A549 (cell line): ENCODE results near the gene ALDH2. TPM values are rescaled to one million over a fixed set of nuclear protein-coding genes. Genes with fewer than 3 reads are reported as not detected.

Experiments
- ATAC-seq, 2 experiments: fragments of 200-7000 bp in 1 of 2; fragments of >200 bp in 1 of 2; cut with Nextera tagmentation in 1 of 2; cut with Tn5 transposase in 1 of 2; 3 replicates each; pipeline versions ENCODE4 v1.8.0 to v1.9.1; 2018 to 2020; ENCODE audit warnings: mild to moderate bottlenecking in 1 of 2, moderate library complexity in 1 of 2
- CTCF ChIA-PET: fragments of 300-600 bp; sonication (Branson Sonifier 250); formaldehyde crosslinking; extraction: SDS; loops from one replicate; lab custom pipeline; 2021; ENCODE audit warnings: antibody characterized with exemption, inconsistent platforms; lab: Yijun Ruan, JAX
- POLR2A ChIA-PET: fragments of 350-600 bp; formaldehyde crosslinking; extraction: SDS; loops from one replicate; lab custom pipeline; 2021; ENCODE audit warnings: antibody characterized with exemption, inconsistent platforms; lab: Yijun Ruan, JAX
- DNase-seq, 2 experiments: peaks; one replicate each; pipeline versions ENCODE4 v3.0.0 to v3.0.0-alpha.2; 2011 to 2016; ENCODE audit warnings: low read depth in 1 of 2, low spot score in 1 of 2
- FAIRE-seq: peaks from 2 replicates; lab custom pipeline; 2011; peaks lifted over from hg19 to GRCh38; lab: Jason Lieb, UNC
- H3K27ac ChIP-seq, 2 experiments: fragments of >200 bp; sonication (Bioruptor Twin); formaldehyde crosslinking; 3 replicates each; pipeline ENCODE4 v1.5.1; 2016 to 2017
- H3K4me1 ChIP-seq: fragments of >200 bp; sonication (Bioruptor Twin); formaldehyde crosslinking; 3 replicates; pipeline ENCODE4 v1.6.1; 2016
- H3K4me2 ChIP-seq: fragments of >200 bp; sonication (Bioruptor Twin); formaldehyde crosslinking; 3 replicates; pipeline ENCODE4 v1.6.1; 2016
- H3K4me3 ChIP-seq: fragments of >200 bp; sonication (Bioruptor Twin); formaldehyde crosslinking; 3 replicates; pipeline ENCODE4 v1.5.1; 2016
- H3K9me3 ChIP-seq: fragments of >200 bp; sonication (Bioruptor Twin); formaldehyde crosslinking; 3 replicates; pipeline ENCODE4 v1.6.1; 2016
- CBX8 ChIP-seq: fragments of 200-600 bp; sonication (generic); IDR thresholded peaks from 2 replicates; pipeline ENCODE4 v1.6.1; 2016
- E2F6 ChIP-seq: IDR thresholded peaks from 2 replicates; pipeline ENCODE4 v1.6.1; 2012; ENCODE audit warnings: low read depth, borderline replicate concordance
- EHMT2 ChIP-seq: fragments of 200-600 bp; sonication (generic); IDR thresholded peaks from 2 replicates; pipeline ENCODE4 v1.6.1; 2016; ENCODE audit warnings: antibody characterized with exemption, low read depth, mild to moderate bottlenecking, moderate library complexity
- ESRRA ChIP-seq: fragments of 150-350 bp; IDR thresholded peaks from 2 replicates; pipeline ENCODE4 v1.6.1; 2014; ENCODE audit warnings: mild to moderate bottlenecking, low read length, borderline replicate concordance
- FOSL2 ChIP-seq, 2 experiments: fragments of 450-650 bp in 1 of 2; fragments of >200 bp in 1 of 2; sonication (Bioruptor Twin) in 1 of 2; formaldehyde crosslinking; IDR thresholded peaks; 2 replicates each; pipeline versions ENCODE4 v1.5.0 to v1.6.1; 2016 to 2020; ENCODE audit warnings: mild to moderate bottlenecking in 1 of 2, moderate library complexity in 1 of 2
- FOXS1 ChIP-seq: fragments of 250-450 bp; sonication (Bioruptor Pico); IDR thresholded peaks from 2 replicates; pipeline ENCODE4 v1.5.0; 2020; ENCODE audit warnings: mild to moderate bottlenecking, moderate library complexity
- GATA3 ChIP-seq: IDR thresholded peaks from 2 replicates; pipeline ENCODE4 v1.6.1; 2012; ENCODE audit warnings: borderline replicate concordance
- KDM1A ChIP-seq: fragments of 200-600 bp; sonication (generic); IDR thresholded peaks from 2 replicates; pipeline ENCODE4 v1.6.1; 2016; ENCODE audit warnings: low read depth, mild to moderate bottlenecking
- KDM5A ChIP-seq: fragments of 200-600 bp; sonication (generic); IDR thresholded peaks from 2 replicates; pipeline ENCODE4 v1.6.1; 2016; ENCODE audit warnings: antibody characterized with exemption, mild to moderate bottlenecking
- MAFK ChIP-seq: fragments of 450-650 bp; IDR thresholded peaks from 2 replicates; pipeline ENCODE4 v1.6.1; 2014; ENCODE audit not compliant: partially characterized antibody
- REST ChIP-seq: fragments of 200-600 bp; sonication (generic); IDR thresholded peaks from 2 replicates; pipeline ENCODE4 v1.6.1; 2016; ENCODE audit warnings: antibody characterized with exemption, mild to moderate bottlenecking, moderate library complexity
- SMC3 ChIP-seq: fragments of >200 bp; sonication (Bioruptor Twin); formaldehyde crosslinking; IDR thresholded peaks from 3 replicates; pipeline ENCODE4 v1.6.1; 2018; ENCODE audit warnings: inconsistent platforms
- ZFP36 ChIP-seq: fragments of 450-650 bp; IDR thresholded peaks from 2 replicates; pipeline ENCODE4 v1.6.1; 2014; ENCODE audit warnings: borderline replicate concordance; ENCODE audit not compliant: partially characterized antibody
- WGBS: methylation state at CpG from one replicate; pipeline ENCODE4 v1.1.6; 2017; ENCODE audit errors: missing lambda C conversion rate; 5-methylcytosine and 5-hydroxymethylcytosine counted together
- polyA plus RNA-seq, 4 experiments: library from polyadenylated mRNA; depleted of rRNA in 3 of 4; stranded (reverse); fragments of >200 nt; fragmentation: RNase III in 1 of 4; extraction: RNeasy Plus Mini Kit Qiagen cat#74134 plus additional on column Dnase treatment in 1 of 4; gene quantifications; 2 replicates in 3 of 4; 3 replicates in 1 of 4; pipeline ENCODE4 v1.2.3, GENCODE V29; 2011 to 2017
- TF ChIP-seq, protein P1 (sequence below): fragments of 150-350 bp; IDR thresholded peaks from 2 replicates; pipeline ENCODE4 v1.6.1; 2014; ENCODE audit warnings: low read depth, mild to moderate bottlenecking, low read length
- TF ChIP-seq, protein P2 (sequence below): IDR thresholded peaks from 2 replicates; pipeline ENCODE4 v1.6.1; 2012
- TF ChIP-seq, protein P3 (sequence below): fragments of 250-450 bp; sonication (Bioruptor Pico); IDR thresholded peaks from 2 replicates; pipeline ENCODE4 v1.5.0; 2021; ENCODE audit warnings: mild to moderate bottlenecking, moderate library complexity, borderline replicate concordance

Gene ALDH2
- polyA plus RNA-seq, 2 of the 4 experiments (the other 2 are of a cell fraction) = 97.5 to 123 TPM

- Histone ChIP-seq H3K4me2 (no peak overlapping the region), H3K27ac (no peak overlapping the region), H3K9me3 (no peaks in the 10 kb centered on the region), H3K4me3 (no peak overlapping the region), H3K4me1 (no peaks in the 10 kb centered on the region)
- ChIA-PET POLR2A (no interaction called here), CTCF (interaction anchor here (1.0 to 5.0 kb wide), 4 partner anchors 12 to 71 kb away, joined by 3 to 26 read pairs (median 4); no protein-coding TSS in a partner anchor)
- ATAC-seq (no peak), DNase-seq (no peak)
- 61% methylated on average over 4 of the region's 4 CpGs for WGBS
- TF ChIP-seq CBX8 (no peak), E2F6 (no peak), SMC3 (no peak), ZFP36 (no peak), GATA3 (no peak), FOXS1 (CRISPR knock-in tag) (no peak), ESRRA (no peak), MAFK (no peak), KDM1A (no peak), KDM5A (no peak), FOSL2 (IDR thresholded peaks at IDR 0.05) (no peak), FOSL2 (CRISPR knock-in tag; IDR thresholded peaks at IDR 0.05) (no peak)
- TF ChIP-seq, protein P1, sequence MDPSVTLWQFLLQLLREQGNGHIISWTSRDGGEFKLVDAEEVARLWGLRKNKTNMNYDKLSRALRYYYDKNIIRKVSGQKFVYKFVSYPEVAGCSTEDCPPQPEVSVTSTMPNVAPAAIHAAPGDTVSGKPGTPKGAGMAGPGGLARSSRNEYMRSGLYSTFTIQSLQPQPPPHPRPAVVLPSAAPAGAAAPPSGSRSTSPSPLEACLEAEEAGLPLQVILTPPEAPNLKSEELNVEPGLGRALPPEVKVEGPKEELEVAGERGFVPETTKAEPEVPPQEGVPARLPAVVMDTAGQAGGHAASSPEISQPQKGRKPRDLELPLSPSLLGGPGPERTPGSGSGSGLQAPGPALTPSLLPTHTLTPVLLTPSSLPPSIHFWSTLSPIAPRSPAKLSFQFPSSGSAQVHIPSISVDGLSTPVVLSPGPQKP = no peak
- TF ChIP-seq, protein P2, sequence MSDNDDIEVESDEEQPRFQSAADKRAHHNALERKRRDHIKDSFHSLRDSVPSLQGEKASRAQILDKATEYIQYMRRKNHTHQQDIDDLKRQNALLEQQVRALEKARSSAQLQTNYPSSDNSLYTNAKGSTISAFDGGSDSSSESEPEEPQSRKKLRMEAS = no peak
- TF ChIP-seq, protein P3, sequence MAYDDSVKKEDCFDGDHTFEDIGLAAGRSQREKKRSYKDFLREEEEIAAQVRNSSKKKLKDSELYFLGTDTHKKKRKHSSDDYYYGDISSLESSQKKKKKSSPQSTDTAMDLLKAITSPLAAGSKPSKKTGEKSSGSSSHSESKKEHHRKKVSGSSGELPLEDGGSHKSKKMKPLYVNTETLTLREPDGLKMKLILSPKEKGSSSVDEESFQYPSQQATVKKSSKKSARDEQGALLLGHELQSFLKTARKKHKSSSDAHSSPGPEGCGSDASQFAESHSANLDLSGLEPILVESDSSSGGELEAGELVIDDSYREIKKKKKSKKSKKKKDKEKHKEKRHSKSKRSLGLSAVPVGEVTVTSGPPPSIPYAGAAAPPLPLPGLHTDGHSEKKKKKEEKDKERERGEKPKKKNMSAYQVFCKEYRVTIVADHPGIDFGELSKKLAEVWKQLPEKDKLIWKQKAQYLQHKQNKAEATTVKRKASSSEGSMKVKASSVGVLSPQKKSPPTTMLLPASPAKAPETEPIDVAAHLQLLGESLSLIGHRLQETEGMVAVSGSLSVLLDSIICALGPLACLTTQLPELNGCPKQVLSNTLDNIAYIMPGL (CRISPR knock-in tag) = no peak
- TF ChIP-seq, all 56 proteins: peak for 0
- no peak for FAIRE-seq
Observed at GRCh38 chr12:111741235-111741812, 25.4 kb upstream of the ALDH2 start.

DNA sequence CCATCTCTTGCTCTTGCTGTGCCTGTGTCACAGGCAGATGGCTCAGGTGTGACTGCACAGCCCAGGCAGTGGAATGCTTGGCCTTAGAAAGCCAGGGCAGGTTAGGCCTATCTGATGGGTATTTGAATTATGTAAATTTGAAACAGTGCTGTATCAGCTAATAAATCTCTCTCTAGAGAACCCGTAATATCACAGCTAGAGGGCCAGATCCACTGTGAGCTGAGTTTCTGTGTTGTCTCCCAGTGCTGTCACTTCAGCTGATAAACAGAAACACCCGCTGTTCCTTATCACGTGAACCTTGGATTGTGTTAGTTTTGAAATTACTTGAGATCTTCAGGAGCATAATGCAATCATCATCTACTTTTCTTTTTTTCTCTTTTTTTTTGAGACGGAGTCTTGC, 21.5 kb upstream of the ALDH2 start:
- TF ChIP-seq MAFK (peak; percentile 33), EHMT2 (no peak), REST (no peak)
- no peak for ATAC-seq
- WGBS = 96% methylated on average over 4 of the region's 4 CpGs
- no peak overlapping the region for H3K4me2 ChIP-seq
- FAIRE-seq = no peak
- ChIA-PET CTCF (interaction anchor here (0.6 to 2.7 kb wide), 6 partner anchors 9 to 126 kb away, joined by 3 to 14 read pairs (median 7); no protein-coding TSS in a partner anchor), POLR2A (no interaction called here)
- H3K4me1 ChIP-seq = no peaks in the 10 kb centered on the region
- no peak overlapping the region for H3K27ac ChIP-seq
- DNase-seq = no peak
- no peaks in the 10 kb centered on the region for H3K9me3 ChIP-seq
- no peak overlapping the region for H3K4me3 ChIP-seq
